Neuronal stem cell (in vitro differentiated cells): ENCODE data around the gene INSM1.
A peak's percentile ranks its signal among the peaks of the same experiment; 100 is the strongest.

Experiments
- DNase-seq: peaks from one replicate; pipeline ENCODE4 v3.0.0-alpha.2; 2013; ENCODE audit warnings: low spot score
- H2AFZ ChIP-seq: one replicate; pipeline ENCODE4 v1.6.1; 2013; ENCODE audit warnings: mild to moderate bottlenecking, low read length, inconsistent platforms
- H2AK5ac ChIP-seq: 2 replicates; pipeline ENCODE4 v1.6.1; 2013; ENCODE audit warnings: low read depth, mild to moderate bottlenecking, inconsistent platforms, low read length, moderate library complexity, mixed read lengths
- H2BK120ac ChIP-seq: 2 replicates; pipeline ENCODE4 v1.6.1; 2013; ENCODE audit warnings: low read depth, mild to moderate bottlenecking, inconsistent platforms, low read length, moderate library complexity, mixed read lengths
- H2BK12ac ChIP-seq: one replicate; pipeline ENCODE4 v1.6.1; 2013; ENCODE audit warnings: low read length, inconsistent platforms
- H2BK15ac ChIP-seq: 2 replicates; pipeline ENCODE4 v1.6.1; 2013; ENCODE audit warnings: mild to moderate bottlenecking, low read length, inconsistent platforms, mixed read lengths
- H2BK5ac ChIP-seq: one replicate; pipeline ENCODE4 v1.6.1; 2013; ENCODE audit warnings: inconsistent platforms, mild to moderate bottlenecking, low read length, moderate library complexity
- H3K14ac ChIP-seq: one replicate; pipeline ENCODE4 v1.6.1; 2013; ENCODE audit warnings: low read length, inconsistent platforms
- H3K18ac ChIP-seq: 2 replicates; pipeline ENCODE4 v1.6.1; 2013; ENCODE audit warnings: low read length, inconsistent platforms
- H3K23ac ChIP-seq: 2 replicates; pipeline ENCODE4 v1.6.1; 2013; ENCODE audit warnings: low read depth, mild to moderate bottlenecking, mixed read lengths, low read length, inconsistent platforms; ENCODE audit not compliant: poor library complexity
- H3K27ac ChIP-seq: replicated peaks from 3 replicates; pipeline ENCODE4 v1.5.1; 2013; ENCODE audit warnings: low read length, inconsistent platforms
- H3K27me3 ChIP-seq, 3 experiments: 2 replicates each; pipeline ENCODE4 v1.6.1; 2013; ENCODE audit warnings: low read length in 3 of 3, mild to moderate bottlenecking in 2 of 3, inconsistent platforms in 1 of 3, low read depth in 1 of 3, mixed read lengths in 1 of 3, moderate library complexity in 1 of 3; ENCODE audit not compliant: control insufficient read depth in 3 of 3, insufficient read depth in 3 of 3
- H3K36me3 ChIP-seq, 2 donors: replicated peaks in 1 of 2; 2 replicates each; pipeline ENCODE4 v1.6.1; 2013; ENCODE audit warnings: low read length in 2 of 2; ENCODE audit not compliant: control insufficient read depth in 2 of 2, insufficient read depth in 2 of 2
- H3K4ac ChIP-seq: 2 replicates; pipeline ENCODE4 v1.6.1; 2013; ENCODE audit warnings: inconsistent platforms, mild to moderate bottlenecking, low read length, moderate library complexity
- H3K4me1 ChIP-seq, 2 donors: 1 replicate in 1 of 2; 2 replicates in 1 of 2; pipeline ENCODE4 v1.6.1; 2013; ENCODE audit warnings: low read length in 2 of 2, low read depth in 1 of 2; ENCODE audit not compliant: control insufficient read depth in 2 of 2, insufficient read depth in 1 of 2
- H3K4me2 ChIP-seq: one replicate; pipeline ENCODE4 v1.6.1; 2013; ENCODE audit warnings: mild to moderate bottlenecking, low read length, inconsistent platforms; ENCODE audit not compliant: insufficient read depth, poor library complexity, severe bottlenecking
- H3K4me3 ChIP-seq, 2 donors: 2 replicates each; pipeline ENCODE4 v1.5.1; 2013; ENCODE audit warnings: low read length in 2 of 2, mild to moderate bottlenecking in 2 of 2, inconsistent platforms in 1 of 2, moderate library complexity in 1 of 2
- H3K79me1 ChIP-seq: one replicate; pipeline ENCODE4 v1.6.1; 2013; ENCODE audit warnings: low read depth, mild to moderate bottlenecking, inconsistent platforms, low read length, moderate library complexity
- H3K9ac ChIP-seq: one replicate; pipeline ENCODE4 v1.6.1; 2013; ENCODE audit warnings: mild to moderate bottlenecking, low read depth, low read length, inconsistent platforms; ENCODE audit not compliant: poor library complexity
- H3K9me3 ChIP-seq, 2 donors: replicated peaks in 1 of 2; 2 replicates each; pipeline versions ENCODE3 to v1.6.1; 2013; ENCODE audit warnings: low read length in 2 of 2, mild to moderate bottlenecking in 2 of 2, inconsistent platforms in 1 of 2, low read depth in 1 of 2, mixed read lengths in 1 of 2, moderate library complexity in 1 of 2; ENCODE audit not compliant: control insufficient read depth in 2 of 2, insufficient read depth in 1 of 2
- H4K8ac ChIP-seq: one replicate; pipeline ENCODE4 v1.6.1; 2013; ENCODE audit warnings: low read depth, mild to moderate bottlenecking, inconsistent platforms, low read length, moderate library complexity
- H4K91ac ChIP-seq: one replicate; pipeline ENCODE4 v1.6.1; 2013; ENCODE audit warnings: low read length, low read depth, mild to moderate bottlenecking, inconsistent platforms; ENCODE audit not compliant: poor library complexity
- WGBS, 2 donors: extraction: QIAGEN DNeasy Blood & Tissue Kit; methylation state at CpG; one replicate each; pipeline ENCODE4 v1.1.7; 2013; ENCODE audit warnings: missing lambda C conversion rate in 2 of 2, mixed read lengths in 1 of 2; ENCODE audit not compliant: insufficient read length in 2 of 2, insufficient replicate concordance in 1 of 2; ENCODE audit errors: extremely low coverage in 2 of 2; 5-methylcytosine and 5-hydroxymethylcytosine counted together

Gene INSM1

GRCh38 chr20:20368418-20369249 is 730 bp downstream of the INSM1 start:
- peaks cover 14 to 22% of the 10 kb centered on the region in 2 donors for H3K4me1 ChIP-seq
- no peak overlapping the region for H2BK15ac ChIP-seq
- H2BK5ac ChIP-seq: no peak overlapping the region
- H3K36me3 ChIP-seq: no peaks in the 10 kb centered on the region
- H2AFZ ChIP-seq: peak overlapping the region; percentile 91
- peaks cover 0 to 3% of the 10 kb centered on the region in 2 donors for H3K9me3 ChIP-seq
- no peak overlapping the region for H2BK120ac ChIP-seq
- H3K18ac ChIP-seq: peak overlapping the region; percentile 91
- no peak overlapping the region for H3K14ac ChIP-seq
- H4K8ac ChIP-seq: no peak overlapping the region
- no peak for DNase-seq
- H3K9ac ChIP-seq: peak overlapping the region; percentile 72
- peak overlapping the region; percentile 51 to 80 for H3K4me3 ChIP-seq
- H3K4me2 ChIP-seq: peak overlapping the region; percentile 96
- H2BK12ac ChIP-seq: peak overlapping the region; percentile 65
- H3K23ac ChIP-seq: peak overlapping the region; percentile 80
- peaks cover 46 to 91% (median 86%) of the 10 kb centered on the region in 3 experiments for H3K27me3 ChIP-seq
- no CpG with 5 or more reads among the region's 130 CpGs for WGBS, 2 donors
- no peak overlapping the region for H2AK5ac ChIP-seq
- H3K4ac ChIP-seq: no peak overlapping the region
- no peaks in the 10 kb centered on the region for H3K79me1 ChIP-seq
- H3K27ac ChIP-seq: no peak overlapping the region
- no peak overlapping the region for H4K91ac ChIP-seq

GRCh38 chr20:20369250-20370093 is 1.6 kb downstream of the INSM1 start:
- peak overlapping the region; percentile 51 to 66 for H3K4me3 ChIP-seq
- peak overlapping the region; percentile 91 for H3K18ac ChIP-seq
- peak overlapping the region; percentile 14 for H2BK120ac ChIP-seq
- no peak for DNase-seq
- H3K9ac ChIP-seq: no peak overlapping the region
- H2AK5ac ChIP-seq: no peak overlapping the region
- no CpG with 5 or more reads among the region's 86 CpGs for WGBS, 2 donors
- H3K9me3 ChIP-seq: peaks cover 0 to 7% of the 10 kb centered on the region in 2 donors
- H3K14ac ChIP-seq: no peak overlapping the region
- peaks cover 9 to 17% of the 10 kb centered on the region in 2 donors for H3K4me1 ChIP-seq
- H4K8ac ChIP-seq: no peak overlapping the region
- H3K79me1 ChIP-seq: no peaks in the 10 kb centered on the region
- no peak overlapping the region for H3K27ac ChIP-seq
- H4K91ac ChIP-seq: no peak overlapping the region
- H3K36me3 ChIP-seq: no peaks in the 10 kb centered on the region
- H2AFZ ChIP-seq: peak overlapping the region; percentile 91
- peak overlapping the region; percentile 96 for H3K4me2 ChIP-seq
- no peak overlapping the region for H2BK15ac ChIP-seq
- no peak overlapping the region for H2BK5ac ChIP-seq
- H3K27me3 ChIP-seq: peaks cover 37 to 90% (median 86%) of the 10 kb centered on the region in 3 experiments
- H2BK12ac ChIP-seq: peak overlapping the region; percentile 65
- H3K23ac ChIP-seq: peak overlapping the region; percentile 80
- H3K4ac ChIP-seq: no peak overlapping the region

GRCh38 chr20:20370094-20370575 is 2.2 kb downstream of the INSM1 start:
- Histone ChIP-seq H4K91ac (no peak overlapping the region), H3K36me3 (no peaks in the 10 kb centered on the region), H3K14ac (no peak overlapping the region), H3K79me1 (no peaks in the 10 kb centered on the region), H2BK5ac (no peak overlapping the region), H2BK12ac (no peak overlapping the region), H3K4me1 (peaks cover 9 to 17% of the 10 kb centered on the region in 2 donors), H2BK120ac (no peak overlapping the region), H3K9me3 (peaks cover 0 to 7% of the 10 kb centered on the region in 2 donors), H2BK15ac (no peak overlapping the region), H3K4ac (no peak overlapping the region), H3K27ac (no peak overlapping the region), H2AK5ac (no peak overlapping the region), H3K23ac (no peak overlapping the region), H3K27me3 (peaks cover 31 to 88% (median 86%) of the 10 kb centered on the region in 3 experiments), H2AFZ (peak overlapping the region; percentile 91), H3K4me3 (peak overlapping the region in 1 of 2 donors; percentile 51), H3K18ac (no peak overlapping the region), H3K4me2 (no peak overlapping the region), H4K8ac (no peak overlapping the region), H3K9ac (no peak overlapping the region)
- no CpG with 5 or more reads among the region's 10 CpGs for WGBS, 2 donors
- DNase-seq: no peak
